H1 (cell line): ENCODE measurements around the gene ZNF750. TPM values are rescaled to one million over a fixed set of nuclear protein-coding genes. Genes with fewer than 3 reads are reported as not detected.

Experiments used
- CTCF ChIA-PET: fragments of 300-600 bp; sonication (Branson Sonifier 250); formaldehyde crosslinking; loops from one replicate; lab custom pipeline; 2021; ENCODE audit not compliant: partially characterized antibody; lab: Charles Lee
- POLR2A ChIA-PET: fragments of 300-600 bp; sonication (Branson Sonifier 250); formaldehyde crosslinking; loops from one replicate; lab custom pipeline; 2021; ENCODE audit warnings: inconsistent platforms; ENCODE audit not compliant: partially characterized antibody; lab: Charles Lee
- DNase-seq, 2 experiments: peaks; one replicate each; pipeline versions ENCODE4 v3.0.0 to v3.0.0-alpha.2; 2010 to 2022; ENCODE audit warnings: low spot score in 2 of 2, low read depth in 1 of 2, mixed read lengths in 1 of 2
- FAIRE-seq: peaks from 2 replicates; lab custom pipeline; 2011; peaks lifted over from hg19 to GRCh38; lab: Jason Lieb, UNC
- H2AFZ ChIP-seq: 2 replicates; pipeline ENCODE4 v1.8.1; 2012; ENCODE audit warnings: low read length, inconsistent platforms
- H2AK5ac ChIP-seq: 2 replicates; pipeline ENCODE4 v1.6.1; 2013; ENCODE audit warnings: low read depth, low read length
- H2BK120ac ChIP-seq: replicated peaks from 2 replicates; pipeline ENCODE3; 2013; ENCODE audit warnings: low read depth, low read length, inconsistent platforms
- H2BK12ac ChIP-seq: 2 replicates; pipeline ENCODE4 v1.6.1; 2013; ENCODE audit warnings: low read depth, low read length
- H2BK15ac ChIP-seq: 2 replicates; pipeline ENCODE4 v1.6.1; 2013; ENCODE audit warnings: low read length
- H2BK20ac ChIP-seq: 2 replicates; pipeline ENCODE4 v1.6.1; 2013; ENCODE audit warnings: low read length
- H2BK5ac ChIP-seq: 2 replicates; pipeline ENCODE4 v1.6.1; 2013; ENCODE audit warnings: low read depth, low read length
- H3K14ac ChIP-seq: 2 replicates; pipeline ENCODE4 v1.6.1; 2013; ENCODE audit warnings: inconsistent platforms; ENCODE audit not compliant: insufficient read length
- H3K18ac ChIP-seq: 2 replicates; pipeline ENCODE4 v1.6.1; 2013; ENCODE audit warnings: low read length; ENCODE audit errors: extremely low read depth
- H3K23ac ChIP-seq: 2 replicates; pipeline ENCODE4 v1.6.1; 2013; ENCODE audit warnings: inconsistent platforms; ENCODE audit not compliant: insufficient read length
- H3K23me2 ChIP-seq: 2 replicates; pipeline ENCODE4 v1.6.1; 2013; ENCODE audit warnings: low read depth, low read length
- H3K27ac ChIP-seq: 2 replicates; pipeline ENCODE4 v1.6.1; 2011; ENCODE audit warnings: low read depth, low read length, inconsistent platforms
- H3K27me3 ChIP-seq, 4 experiments: replicated peaks in 1 of 4; 1 replicate in 1 of 4; 2 replicates in 3 of 4; pipeline versions ENCODE4 v1.6.1 to v1.8.1; 2011 to 2013; ENCODE audit warnings: low read length in 3 of 4, mild to moderate bottlenecking in 3 of 4, inconsistent platforms in 2 of 4, mixed read lengths in 2 of 4, moderate library complexity in 1 of 4; ENCODE audit not compliant: control insufficient read depth in 3 of 4, insufficient read depth in 3 of 4; ENCODE audit errors: extremely low read depth in 1 of 4
- H3K36me3 ChIP-seq, 4 experiments: 2 replicates each; pipeline versions ENCODE4 v1.6.1 to v1.8.1; 2011 to 2013; ENCODE audit warnings: mild to moderate bottlenecking in 4 of 4, low read length in 3 of 4, moderate library complexity in 2 of 4, control low read depth in 1 of 4, inconsistent platforms in 1 of 4; ENCODE audit not compliant: insufficient read depth in 4 of 4, control insufficient read depth in 2 of 4
- H3K4ac ChIP-seq: replicated peaks from 2 replicates; pipeline ENCODE3; 2013; ENCODE audit warnings: low read length, low read depth, mixed read lengths, inconsistent platforms; ENCODE audit not compliant: insufficient read length
- H3K4me1 ChIP-seq, 4 experiments: replicated peaks in 1 of 4; 1 replicate in 1 of 4; 2 replicates in 3 of 4; pipeline versions ENCODE4 v1.6.1 to v1.8.1; 2011 to 2013; ENCODE audit warnings: low read length in 3 of 4, inconsistent platforms in 2 of 4, mixed read lengths in 1 of 4; ENCODE audit not compliant: insufficient read depth in 4 of 4, control insufficient read depth in 3 of 4
- H3K4me2 ChIP-seq, 2 experiments: 2 replicates each; pipeline versions ENCODE4 v1.6.1 to v1.8.1; 2011 to 2013; ENCODE audit warnings: low read depth in 2 of 2, low read length in 2 of 2, control low read depth in 1 of 2, inconsistent platforms in 1 of 2, mild to moderate bottlenecking in 1 of 2; ENCODE audit not compliant: insufficient read depth in 1 of 2
- H3K4me3 ChIP-seq, 4 experiments: fragments of 200-600, 300-600 bp in 1 of 4; sonication (generic), shearing (Covaris generic), sonication (Bioruptor Twin) in 1 of 4; 2 replicates each; pipeline versions ENCODE4 v1.5.1 to v1.8.1; 2011 to 2016; ENCODE audit warnings: low read length in 4 of 4, low read depth in 3 of 4, control low read depth in 2 of 4, inconsistent platforms in 2 of 4, mild to moderate bottlenecking in 2 of 4, mixed read lengths in 1 of 4, moderate library complexity in 1 of 4; ENCODE audit not compliant: insufficient read depth in 2 of 4; ENCODE audit errors: extremely low read depth in 1 of 4
- H3K56ac ChIP-seq: replicated peaks from 2 replicates; pipeline ENCODE3; 2013; ENCODE audit warnings: low read depth, mild to moderate bottlenecking, mixed read lengths, low read length, inconsistent platforms; ENCODE audit not compliant: insufficient read length
- H3K79me1 ChIP-seq: 2 replicates; pipeline ENCODE4 v1.6.1; 2013; ENCODE audit warnings: low read depth, low read length, control low read depth
- H3K79me2 ChIP-seq, 2 experiments: 2 replicates each; pipeline versions ENCODE4 v1.6.1 to v1.8.1; 2012 to 2013; ENCODE audit warnings: low read length in 2 of 2, mild to moderate bottlenecking in 2 of 2, inconsistent platforms in 1 of 2; ENCODE audit not compliant: insufficient read depth in 2 of 2, control insufficient read depth in 1 of 2
- H3K9ac ChIP-seq, 4 experiments: replicated peaks in 1 of 4; 1 replicate in 1 of 4; 2 replicates in 3 of 4; pipeline versions ENCODE4 v1.6.1 to v1.8.1; 2011 to 2013; ENCODE audit warnings: low read depth in 3 of 4, low read length in 3 of 4, control low read depth in 2 of 4, mild to moderate bottlenecking in 2 of 4, moderate library complexity in 2 of 4, inconsistent platforms in 1 of 4; ENCODE audit errors: extremely low read depth in 1 of 4
- H3K9me3 ChIP-seq, 2 experiments: 2 replicates each; pipeline versions ENCODE4 v1.6.1 to v1.8.1; 2012 to 2013; ENCODE audit warnings: mild to moderate bottlenecking in 2 of 2, moderate library complexity in 2 of 2, control low read depth in 1 of 2, inconsistent platforms in 1 of 2, low read depth in 1 of 2, low read length in 1 of 2, mixed read lengths in 1 of 2; ENCODE audit not compliant: insufficient read depth in 2 of 2
- H4K20me1 ChIP-seq, 2 experiments: replicated peaks in 1 of 2; 2 replicates each; pipeline versions ENCODE3 to v1.8.1; 2011 to 2013; ENCODE audit warnings: inconsistent platforms in 2 of 2, low read length in 2 of 2, mild to moderate bottlenecking in 1 of 2; ENCODE audit not compliant: insufficient read depth in 2 of 2, control insufficient read depth in 1 of 2
- H4K5ac ChIP-seq: 2 replicates; pipeline ENCODE4 v1.6.1; 2013; ENCODE audit warnings: low read length, low read depth, mixed read lengths, inconsistent platforms; ENCODE audit not compliant: insufficient read length
- H4K8ac ChIP-seq: 2 replicates; pipeline ENCODE4 v1.8.0; 2013; ENCODE audit warnings: mild to moderate bottlenecking, moderate library complexity, low read length, inconsistent platforms; ENCODE audit not compliant: insufficient read depth; ENCODE audit errors: extremely low read depth
- H4K91ac ChIP-seq: replicated peaks from 2 replicates; pipeline ENCODE3; 2013; ENCODE audit warnings: low read length, mixed read lengths, inconsistent platforms; ENCODE audit not compliant: insufficient read length
- CHD2 ChIP-seq: IDR thresholded peaks from 2 replicates; pipeline ENCODE4 v1.6.1; 2012; ENCODE audit warnings: low read length, improper control_type of control experiment
- CTBP2 ChIP-seq: IDR thresholded peaks from 2 replicates; pipeline ENCODE4 v1.7.0; 2011; ENCODE audit warnings: borderline replicate concordance, mild to moderate bottlenecking, moderate library complexity, mixed read lengths, low read length; ENCODE audit not compliant: insufficient read depth, insufficient read length
- EGR1 ChIP-seq: IDR thresholded peaks from 2 replicates; pipeline ENCODE4 v1.6.1; 2011; ENCODE audit warnings: low read depth, low read length, borderline replicate concordance
- FOSL1 ChIP-seq: IDR thresholded peaks from 2 replicates; pipeline ENCODE4 v1.6.1; 2011; ENCODE audit warnings: mild to moderate bottlenecking, low read depth, low read length, moderate library complexity; ENCODE audit not compliant: insufficient read depth
- GABPA ChIP-seq: IDR thresholded peaks from 2 replicates; pipeline ENCODE4 v1.6.1; 2011; ENCODE audit warnings: mild to moderate bottlenecking, low read length, moderate library complexity, borderline replicate concordance; ENCODE audit not compliant: insufficient read depth
- GTF2F1 ChIP-seq: IDR thresholded peaks from 2 replicates; pipeline ENCODE4 v1.6.1; 2012; ENCODE audit warnings: low read depth, low read length, improper control_type of control experiment, borderline replicate concordance
- PHF8 ChIP-seq: fragments of 200-600 bp; sonication (generic); conservative IDR thresholded peaks from 2 replicates; pipeline ENCODE4 v1.7.1; 2012; ENCODE audit warnings: low read depth, mild to moderate bottlenecking, inconsistent platforms, low read length, moderate library complexity
- TCF12 ChIP-seq: IDR thresholded peaks from 2 replicates; pipeline ENCODE4 v1.6.1; 2011; ENCODE audit warnings: low read depth, mild to moderate bottlenecking, low read length
- YY1 ChIP-seq: IDR thresholded peaks from 2 replicates; pipeline ENCODE4 v1.6.1; 2011; ENCODE audit warnings: low read depth, mild to moderate bottlenecking, low read length
- ZNF274 ChIP-seq: IDR thresholded peaks from 2 replicates; pipeline ENCODE4 v1.7.0; 2012; ENCODE audit warnings: low read length, borderline replicate concordance; ENCODE audit errors: extremely low read depth
- WGBS, 2 experiments: shearing (Covaris generic) in 1 of 2; methylation state at CpG; one replicate each; pipeline versions ENCODE4 v1.1.6 to v1.1.7; 2013 to 2015; ENCODE audit warnings: low lambda C conversion rate in 2 of 2, mixed read lengths in 2 of 2, inconsistent platforms in 1 of 2, low coverage in 1 of 2, missing lambda C conversion rate in 1 of 2; ENCODE audit not compliant: insufficient replicate concordance in 2 of 2, insufficient coverage in 1 of 2, insufficient read length in 1 of 2; ENCODE audit errors: extremely low coverage in 1 of 2, missing lambda C conversion rate in 1 of 2; 5-methylcytosine and 5-hydroxymethylcytosine counted together
- polyA plus RNA-seq, 7 experiments: library from polyadenylated mRNA; depleted of rRNA in 3 of 7; stranded (reverse) in 5 of 7; unstranded in 2 of 7; fragments of >200 nt in 5 of 7; fragments of 200-250 nt in 2 of 7; gene quantifications; 1 replicate in 5 of 7; 2 replicates in 1 of 7; 4 replicates in 1 of 7; pipeline versions ENCODE4 v1.2.1 to v1.2.3, GENCODE V29; 2011 to 2013; ENCODE audit warnings: missing spikeins in 2 of 7, mixed read lengths in 2 of 7
- total RNA-seq: library from RNA; stranded (reverse); fragmentation: NEBNext Ultra II Directional; extraction: Animal tissue kit (Norgen Biotek cat#: 25700); gene quantifications from 2 replicates; pipeline ENCODE4 v1.2.1, GENCODE V29; 2021
- TF ChIP-seq, protein P1 (sequence below): IDR thresholded peaks from 2 replicates; pipeline ENCODE4 v1.6.1; 2012; ENCODE audit warnings: inconsistent platforms

Gene ZNF750
- total and polyA plus RNA-seq, 2 of the 8 experiments (the other 6 are each of a cell fraction or from before 2014, with no cell fraction given), result not detected

DNA sequence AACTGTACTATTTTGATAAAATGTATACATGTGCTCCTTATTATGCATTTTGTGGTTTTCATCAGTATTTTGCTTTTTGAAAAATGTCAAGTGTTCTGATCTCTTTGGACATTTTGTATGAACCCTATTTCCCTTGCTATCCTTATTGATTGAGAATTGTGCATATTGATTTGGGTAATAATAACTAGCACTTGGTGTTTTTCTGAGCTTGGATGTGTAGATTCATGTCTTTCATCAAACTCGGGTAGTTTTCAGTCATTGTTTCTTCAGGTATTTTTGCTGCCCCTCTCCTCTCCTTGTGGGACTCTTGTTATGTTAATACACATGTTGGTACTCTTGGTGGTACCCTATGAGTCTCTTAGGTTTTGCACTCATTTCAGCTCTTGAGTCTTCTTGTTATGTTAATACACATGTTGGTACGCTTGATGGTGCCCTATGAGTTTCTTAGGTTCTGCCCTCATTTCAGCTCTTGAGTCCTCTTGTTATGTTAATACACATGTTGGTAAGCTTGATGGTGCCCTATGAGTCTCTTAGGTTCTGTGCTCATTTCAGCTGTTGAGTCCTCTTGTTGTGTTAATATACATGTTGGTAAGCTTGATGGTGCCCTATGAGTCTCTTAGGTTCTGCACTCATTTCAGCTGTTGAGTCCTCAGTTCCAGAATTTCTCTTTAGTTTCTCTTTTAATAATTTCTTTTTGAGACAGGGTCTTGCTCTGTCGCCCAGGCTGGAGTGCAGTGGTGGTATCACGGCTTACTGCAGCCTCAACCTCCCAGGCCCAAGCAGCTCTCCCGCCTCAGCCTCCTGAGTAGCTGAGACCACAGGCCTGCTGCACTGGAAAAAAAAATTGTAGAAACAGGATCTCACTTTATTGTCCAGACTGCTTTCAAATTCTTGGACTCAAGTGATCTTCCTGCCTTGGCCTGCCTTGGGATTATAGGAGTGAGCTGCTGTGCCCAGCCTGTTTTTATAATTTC lies 19.3 kb downstream of the ZNF750 start:
- Histone ChIP-seq H3K36me3 (peaks cover 4 to 47% (median 23%) of the 10 kb centered on the region in 4 experiments; a peak in 6 of 8 replicates), H4K91ac (no peak overlapping the region), H3K9me3 (peaks cover 31% of the 10 kb centered on the region in 2 experiments), H2BK20ac (no peak overlapping the region), H2BK120ac (no peak overlapping the region), H3K27me3 (no peaks in the 10 kb centered on the region), H3K79me1 (peaks cover 7% of the 10 kb centered on the region; the same call in 1 of the 2 replicates), H2BK15ac (no peak overlapping the region), H2BK12ac (no peak overlapping the region), H3K14ac (no peak overlapping the region), H3K27ac (no peak overlapping the region), H3K4ac (peak overlapping the region; percentile 88), H4K5ac (no peak overlapping the region), H3K9ac (no peak overlapping the region), H3K23ac (no peak overlapping the region), H2AK5ac (no peak overlapping the region), H3K56ac (no peak overlapping the region), H3K18ac (no peak overlapping the region; the same call in 1 of the 2 replicates), H3K4me1 (peaks cover 0 to 2% (median 0%) of the 10 kb centered on the region in 4 experiments; a peak in 2 of 7 replicates), H3K23me2 (no peaks in the 10 kb centered on the region), H4K8ac (no peak overlapping the region), H3K4me3 (no peak overlapping the region), H2AFZ (no peak overlapping the region), H4K20me1 (peaks cover 0 to 4% of the 10 kb centered on the region in 2 experiments), H3K79me2 (peaks cover 0 to 8% of the 10 kb centered on the region in 2 experiments; a peak in 1 of 4 replicates), H3K4me2 (no peak overlapping the region), H2BK5ac (no peak overlapping the region)
- ChIA-PET POLR2A (no interaction called here), CTCF (interaction anchor here (0.6 to 2.9 kb wide), 11 partner anchors 10 to 609 kb away, joined by 3 to 12 read pairs (median 5); no protein-coding TSS in a partner anchor)
- WGBS, 2 experiments, result 91% methylated on average over 5 of the region's 5 CpGs; no CpG with 5 or more reads in 1 of the 2 experiments
- DNase-seq, result no peak
- no peak for FAIRE-seq
- no peak for TF ChIP-seq PHF8
- TF ChIP-seq TCF12, result no peak
- no peak for TF ChIP-seq EGR1
- no peak for TF ChIP-seq ZNF274
- TF ChIP-seq GABPA, result no peak
- TF ChIP-seq CHD2, result no peak
- no peak for TF ChIP-seq YY1
- no peak for TF ChIP-seq GTF2F1
- TF ChIP-seq, protein P1, sequence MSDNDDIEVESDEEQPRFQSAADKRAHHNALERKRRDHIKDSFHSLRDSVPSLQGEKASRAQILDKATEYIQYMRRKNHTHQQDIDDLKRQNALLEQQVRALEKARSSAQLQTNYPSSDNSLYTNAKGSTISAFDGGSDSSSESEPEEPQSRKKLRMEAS, result no peak
- TF ChIP-seq FOSL1, result no peak
- TF ChIP-seq CTBP2, result no peak
